Muscle of leg (tissue), 11 donors: ENCODE measurements around the gene CSGALNACT2. TPM values are rescaled to one million over a fixed set of nuclear protein-coding genes. Genes with fewer than 3 reads are reported as not detected.

Source experiments
- DNase-seq: peaks from one replicate; pipeline ENCODE4 v3.0.0; 2013
- H3K27ac ChIP-seq: one replicate; pipeline ENCODE4 v1.5.1; 2013; ENCODE audit warnings: mild to moderate bottlenecking, low read length, control low read depth
- H3K27me3 ChIP-seq: one replicate; pipeline ENCODE4 v1.6.1; 2013; ENCODE audit warnings: low read length; ENCODE audit not compliant: control insufficient read depth, insufficient read depth
- H3K36me3 ChIP-seq: one replicate; pipeline ENCODE4 v1.6.1; 2013; ENCODE audit warnings: low read length; ENCODE audit not compliant: control insufficient read depth, insufficient read depth
- H3K4me1 ChIP-seq: one replicate; pipeline ENCODE4 v1.6.1; 2013; ENCODE audit warnings: low read length; ENCODE audit not compliant: control insufficient read depth, insufficient read depth
- H3K4me3 ChIP-seq: one replicate; pipeline ENCODE4 v1.5.1; 2013; ENCODE audit warnings: low read length, control low read depth
- H3K9me3 ChIP-seq: replicated peaks from 2 replicates; pipeline ENCODE4 v1.6.1; 2013; ENCODE audit warnings: low read depth, low read length; ENCODE audit not compliant: control insufficient read depth
- WGBS: methylation state at CpG from one replicate; pipeline ENCODE4 v1.1.5; 2013; ENCODE audit warnings: missing lambda C conversion rate; ENCODE audit not compliant: insufficient coverage; 5-methylcytosine and 5-hydroxymethylcytosine counted together
- polyA plus RNA-seq, 8 donors: library from polyadenylated mRNA; unstranded; fragments of 120-200 nt; gene quantifications; one replicate each; pipeline versions ENCODE4 v1.2.1 to v1.2.3, GENCODE V29; 2013; ENCODE audit warnings: inconsistent platforms in 1 of 8, low replicate concordance in 1 of 8; ENCODE audit not compliant: insufficient read length in 8 of 8, insufficient read depth in 1 of 8
- total RNA-seq: library from RNA; stranded (reverse); fragments of 120-200 nt; gene quantifications from one replicate; pipeline ENCODE4 v1.2.4, GENCODE V29; 2013

Gene CSGALNACT2
- total and polyA plus RNA-seq, 9 donors: 16.2 to 30.8 (median 23.0) TPM

DNA sequence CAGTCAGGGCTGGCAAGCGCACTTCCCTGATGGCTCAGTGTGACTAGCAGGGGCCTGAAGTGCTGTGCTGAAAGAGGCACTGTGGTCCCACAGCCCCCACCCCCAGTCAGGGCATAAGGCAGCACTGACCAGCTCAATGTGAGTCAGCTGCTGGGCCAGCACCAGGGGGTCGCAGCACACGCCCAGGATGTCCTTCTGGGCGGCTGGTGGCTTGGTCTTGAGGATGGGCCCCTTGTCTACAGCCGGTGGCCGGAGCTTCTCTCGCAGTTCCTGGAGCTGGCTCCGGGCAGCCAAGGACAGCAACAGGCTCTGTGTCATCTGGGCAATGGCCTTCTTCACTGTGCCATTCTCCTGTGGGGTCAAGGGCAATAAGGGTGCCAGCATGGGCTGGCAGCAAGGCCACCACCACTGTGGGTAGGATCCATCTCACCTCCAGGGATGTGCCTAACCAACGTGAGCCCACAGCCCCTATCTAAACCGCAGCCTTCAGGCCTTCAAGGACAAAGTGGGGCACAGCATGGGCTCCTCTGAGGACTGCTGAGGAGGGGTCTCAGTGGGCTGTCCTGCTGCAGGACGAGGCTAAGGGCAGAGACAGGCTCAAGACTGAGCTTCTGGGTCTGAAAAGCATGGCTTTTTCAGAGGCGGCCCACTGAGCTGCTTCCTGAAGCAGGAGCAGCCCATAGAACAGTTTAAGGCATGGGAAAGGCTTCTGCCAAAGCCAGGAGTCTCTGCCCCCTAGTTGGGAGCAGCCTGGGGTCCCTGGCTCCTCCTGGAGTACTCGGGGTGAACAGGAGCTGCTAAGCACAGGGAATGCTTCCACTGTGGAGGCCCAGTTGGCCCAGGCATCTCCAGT is 62.5 kb downstream of the CSGALNACT2 start:
- peaks cover 7% of the 10 kb centered on the region for H3K4me1 ChIP-seq
- no peak overlapping the region for H3K4me3 ChIP-seq
- H3K9me3 ChIP-seq: no peaks in the 10 kb centered on the region
- whole genome bisulfite sequencing: 89% methylated on average over 12 of the region's 13 CpGs
- peaks cover 4% of the 10 kb centered on the region for H3K27me3 ChIP-seq
- H3K36me3 ChIP-seq: no peaks in the 10 kb centered on the region
- H3K27ac ChIP-seq: no peak overlapping the region
- no peak for DNase-seq

DNA sequence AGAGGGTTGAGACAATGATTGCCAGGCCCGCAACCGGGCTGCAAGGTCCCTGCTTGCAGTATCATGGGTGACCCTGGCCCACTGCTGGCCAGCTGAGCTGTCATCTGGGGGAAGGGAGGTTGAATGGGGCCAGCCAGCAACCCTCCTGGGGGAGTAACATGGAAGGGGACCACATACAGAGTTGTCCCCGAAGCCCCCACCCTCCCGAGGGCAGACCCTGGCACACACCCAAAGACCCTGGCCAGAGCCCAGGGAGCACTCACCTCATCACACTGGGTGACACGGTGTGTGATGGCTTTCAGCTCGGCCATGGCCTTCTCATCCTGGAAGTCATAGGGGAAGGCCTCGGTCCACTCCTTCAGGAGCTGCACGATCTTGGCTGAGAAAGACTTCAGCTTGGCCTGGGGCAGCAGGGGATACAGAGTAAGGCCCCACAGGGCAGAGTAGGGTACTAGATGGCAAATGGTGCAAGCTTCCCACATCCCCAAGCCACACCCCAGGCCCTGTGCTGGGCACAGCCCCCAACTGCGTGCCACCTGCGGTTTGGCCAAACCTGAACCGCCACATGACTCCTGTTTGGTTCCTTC is 63.4 kb downstream of the CSGALNACT2 start:
- no peak overlapping the region for H3K4me3 ChIP-seq
- WGBS: 89% methylated on average over 5 of the region's 11 CpGs
- H3K27me3 ChIP-seq: peaks cover 4% of the 10 kb centered on the region
- H3K27ac ChIP-seq: no peak overlapping the region
- no peaks in the 10 kb centered on the region for H3K9me3 ChIP-seq
- DNase-seq: no peak
- peaks cover 7% of the 10 kb centered on the region for H3K4me1 ChIP-seq
- no peaks in the 10 kb centered on the region for H3K36me3 ChIP-seq

DNA sequence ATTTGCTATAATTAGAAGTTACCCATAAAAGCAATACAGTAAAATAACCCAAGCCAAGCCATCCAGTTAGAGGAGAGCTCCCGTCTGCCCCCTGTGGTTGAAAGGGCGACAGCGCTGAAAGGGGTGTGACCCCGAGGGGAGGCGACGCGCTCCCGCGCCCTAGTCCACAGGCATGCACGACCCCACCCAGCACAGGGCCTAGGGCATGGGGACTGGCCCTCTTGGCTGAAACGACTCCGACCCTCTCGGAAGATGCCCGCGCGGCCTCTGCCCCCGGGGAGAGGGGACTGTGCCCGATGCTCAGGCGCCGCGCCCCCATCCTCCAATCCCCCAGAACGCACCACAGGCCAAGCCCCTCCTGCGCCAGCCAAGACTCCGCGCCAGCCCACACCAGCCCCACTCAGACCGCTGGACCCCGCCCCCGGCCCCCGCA is 64.0 kb downstream of the CSGALNACT2 start:
- DNase-seq: peak; percentile 23
- peak overlapping the region; percentile 38 for H3K4me3 ChIP-seq
- no peaks in the 10 kb centered on the region for H3K36me3 ChIP-seq
- no peaks in the 10 kb centered on the region for H3K9me3 ChIP-seq
- under 1% methylated on average over 26 of the region's 29 CpGs for WGBS
- H3K27me3 ChIP-seq: peaks cover 4% of the 10 kb centered on the region
- H3K4me1 ChIP-seq: peaks cover 7% of the 10 kb centered on the region
- H3K27ac ChIP-seq: no peak overlapping the region

DNA sequence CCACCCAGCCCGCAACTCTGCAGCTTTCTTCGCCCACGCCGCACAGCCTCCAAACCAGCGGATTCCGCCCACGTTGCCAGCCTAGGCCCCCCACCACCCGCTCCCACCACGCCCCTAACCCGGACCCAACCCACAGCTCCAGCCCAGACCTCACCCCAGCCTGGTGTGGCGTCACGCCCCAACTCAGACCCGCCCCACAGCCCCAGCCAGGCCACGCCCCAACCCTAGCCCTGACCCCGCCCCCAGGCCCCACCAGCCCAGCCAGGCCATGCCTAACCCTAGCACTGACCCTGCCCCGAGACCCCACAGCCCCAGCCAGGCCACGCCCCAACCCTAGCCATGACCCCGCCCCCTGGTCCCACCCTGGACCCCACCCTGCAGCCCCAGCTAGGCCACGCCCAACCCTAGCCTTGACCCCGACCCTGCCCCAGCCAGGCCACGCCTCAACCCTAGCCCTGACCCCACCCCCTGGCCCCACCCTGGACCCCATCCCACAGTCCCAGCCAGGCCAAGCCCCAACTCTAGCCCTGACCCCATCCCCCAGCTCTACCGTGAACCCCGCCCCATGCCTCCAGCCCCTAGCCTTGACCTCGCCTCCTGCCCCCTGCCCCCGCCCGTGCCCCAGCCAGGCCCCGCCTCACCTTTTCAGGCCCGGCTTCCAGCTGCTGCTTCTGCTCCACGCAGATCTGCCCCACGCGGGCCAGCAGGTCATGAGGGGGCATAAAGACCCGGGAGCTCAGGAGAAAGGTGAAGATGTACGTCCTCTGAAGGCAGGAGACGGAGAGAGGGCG is 64.6 kb downstream of the CSGALNACT2 start:
- Histone ChIP-seq H3K27me3 (peaks cover 4% of the 10 kb centered on the region), H3K4me1 (peaks cover 7% of the 10 kb centered on the region), H3K4me3 (peak overlapping the region; percentile 38), H3K27ac (no peak overlapping the region), H3K36me3 (no peaks in the 10 kb centered on the region), H3K9me3 (no peaks in the 10 kb centered on the region)
- WGBS: 4% methylated on average over 24 of the region's 35 CpGs
- DNase-seq: no peak

DNA sequence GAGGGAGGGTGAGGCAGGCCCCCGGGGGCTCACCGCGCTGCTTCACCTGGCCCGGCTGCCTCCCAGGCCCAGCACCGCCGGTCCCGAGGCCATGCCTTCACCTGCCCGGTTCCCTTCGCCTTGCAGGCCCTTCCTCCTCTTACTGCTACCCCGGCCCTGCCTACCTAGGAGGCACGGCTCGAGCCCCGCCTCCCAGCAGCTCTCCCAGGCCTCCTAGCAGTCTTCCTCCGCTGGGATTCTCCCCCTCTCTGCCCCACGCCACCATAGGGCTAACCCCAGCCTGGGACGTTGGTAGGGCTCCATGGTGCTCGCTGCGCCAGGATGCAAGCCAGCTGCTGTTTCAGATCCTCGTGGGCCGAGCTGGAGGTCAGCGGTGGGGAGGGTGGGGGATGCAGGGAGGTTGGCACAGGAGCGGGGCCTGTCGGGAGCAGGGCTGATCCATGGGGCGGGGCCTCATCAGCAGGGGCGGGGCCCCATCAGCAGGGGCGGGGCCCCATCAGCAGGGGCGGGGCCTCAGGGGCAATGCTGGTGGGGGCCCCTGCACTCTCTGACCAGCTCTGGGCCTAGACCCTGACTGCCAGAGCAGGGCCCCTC is 65.3 kb downstream of the CSGALNACT2 start:
- peaks cover 7% of the 10 kb centered on the region for H3K4me1 ChIP-seq
- H3K4me3 ChIP-seq: no peak overlapping the region
- H3K27me3 ChIP-seq: peaks cover 4% of the 10 kb centered on the region
- H3K36me3 ChIP-seq: no peaks in the 10 kb centered on the region
- no peak for DNase-seq
- H3K9me3 ChIP-seq: no peaks in the 10 kb centered on the region
- WGBS: 17% methylated on average over 19 of the region's 27 CpGs
- H3K27ac ChIP-seq: no peak overlapping the region

DNA sequence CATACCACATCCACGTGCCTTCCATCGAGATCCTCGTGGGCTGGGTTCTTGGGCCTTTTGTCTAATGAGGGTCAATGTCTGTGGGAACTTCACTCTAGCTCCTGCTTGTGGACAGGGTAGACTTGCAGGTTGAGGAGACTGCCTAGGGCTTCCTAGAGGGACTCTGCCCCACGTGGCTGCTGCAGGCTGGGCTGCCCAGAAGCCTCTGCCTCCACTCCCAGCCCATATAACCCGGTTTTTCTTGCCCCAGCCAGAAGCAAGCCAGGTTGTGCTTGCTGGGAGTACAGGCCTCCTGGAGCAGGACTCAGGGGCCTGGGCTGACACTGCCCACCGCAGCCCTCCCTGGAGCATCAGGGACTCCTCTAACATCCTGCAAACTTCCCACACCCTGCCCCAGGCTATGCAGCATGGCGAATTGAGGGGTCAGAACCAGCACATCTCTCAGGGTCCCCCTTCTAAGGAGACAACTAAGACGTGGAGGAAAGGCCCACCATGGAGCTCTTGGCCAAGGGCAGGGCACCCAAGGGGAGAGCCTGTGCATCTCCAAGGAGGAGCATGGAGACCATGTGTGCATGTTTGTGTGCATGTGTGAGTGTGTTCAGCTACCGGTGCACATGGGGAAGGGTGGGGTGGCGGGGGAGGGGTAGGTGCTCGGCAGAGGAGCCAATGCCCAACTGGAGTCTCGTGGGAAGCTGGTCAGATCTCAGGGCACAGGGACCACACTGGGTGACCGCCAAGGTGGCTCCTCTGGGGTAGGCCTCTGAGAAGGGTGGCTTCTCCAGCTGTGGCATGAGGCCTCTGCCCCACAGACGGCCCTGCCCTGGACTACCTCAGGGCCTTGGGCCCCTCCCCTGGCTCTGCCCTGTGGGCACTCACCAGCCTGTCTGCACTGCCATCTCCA is 66.0 kb downstream of the CSGALNACT2 start:
- no peak for DNase-seq
- 74% methylated on average over 11 of the region's 14 CpGs for WGBS
- Histone ChIP-seq H3K4me1 (peaks cover 7% of the 10 kb centered on the region), H3K9me3 (no peaks in the 10 kb centered on the region), H3K36me3 (no peaks in the 10 kb centered on the region), H3K27ac (no peak overlapping the region), H3K27me3 (peaks cover 4% of the 10 kb centered on the region), H3K4me3 (no peak overlapping the region)

DNA sequence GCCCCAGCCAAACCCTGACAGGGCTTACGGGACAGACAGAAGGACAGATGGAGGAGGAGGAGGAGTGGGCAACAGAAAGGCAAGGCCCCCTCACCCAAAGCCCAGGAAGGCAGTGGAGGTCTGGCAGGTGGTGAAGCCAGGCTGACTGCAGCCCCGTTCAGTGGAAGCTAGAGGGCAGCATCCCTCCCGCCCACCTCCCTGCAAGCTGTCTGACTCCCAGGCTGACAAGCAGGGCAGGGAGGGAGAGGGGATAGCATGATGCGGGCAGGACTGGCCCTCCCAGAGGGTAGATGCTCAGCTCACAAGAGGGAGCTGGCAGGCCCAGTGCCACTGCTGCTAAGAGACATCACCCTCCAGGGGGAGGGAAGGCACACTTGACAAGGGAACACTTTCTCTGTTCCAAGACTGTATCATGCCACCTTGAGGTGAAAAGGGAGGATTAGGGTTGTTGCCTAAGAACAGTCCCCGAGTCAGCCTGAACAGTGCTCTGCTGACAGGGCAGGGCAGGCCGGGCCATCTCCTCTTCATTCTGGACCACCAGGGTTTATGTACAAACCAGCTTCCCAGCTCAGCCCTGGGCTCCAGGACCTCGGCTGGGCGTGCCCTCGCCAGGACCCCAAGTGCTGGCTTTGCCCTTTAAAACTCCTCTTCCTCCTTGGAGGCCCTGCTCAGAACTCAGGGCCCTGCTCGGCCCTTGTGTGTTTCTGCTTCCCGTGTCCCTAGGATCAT is 66.9 kb downstream of the CSGALNACT2 start:
- no peaks in the 10 kb centered on the region for H3K36me3 ChIP-seq
- peaks cover 7% of the 10 kb centered on the region for H3K4me1 ChIP-seq
- no peaks in the 10 kb centered on the region for H3K9me3 ChIP-seq
- WGBS: 54% methylated on average over 8 of the region's 11 CpGs
- H3K27ac ChIP-seq: no peak overlapping the region
- H3K4me3 ChIP-seq: no peak overlapping the region
- peak; percentile 27 for DNase-seq
- peaks cover 4% of the 10 kb centered on the region for H3K27me3 ChIP-seq

DNA sequence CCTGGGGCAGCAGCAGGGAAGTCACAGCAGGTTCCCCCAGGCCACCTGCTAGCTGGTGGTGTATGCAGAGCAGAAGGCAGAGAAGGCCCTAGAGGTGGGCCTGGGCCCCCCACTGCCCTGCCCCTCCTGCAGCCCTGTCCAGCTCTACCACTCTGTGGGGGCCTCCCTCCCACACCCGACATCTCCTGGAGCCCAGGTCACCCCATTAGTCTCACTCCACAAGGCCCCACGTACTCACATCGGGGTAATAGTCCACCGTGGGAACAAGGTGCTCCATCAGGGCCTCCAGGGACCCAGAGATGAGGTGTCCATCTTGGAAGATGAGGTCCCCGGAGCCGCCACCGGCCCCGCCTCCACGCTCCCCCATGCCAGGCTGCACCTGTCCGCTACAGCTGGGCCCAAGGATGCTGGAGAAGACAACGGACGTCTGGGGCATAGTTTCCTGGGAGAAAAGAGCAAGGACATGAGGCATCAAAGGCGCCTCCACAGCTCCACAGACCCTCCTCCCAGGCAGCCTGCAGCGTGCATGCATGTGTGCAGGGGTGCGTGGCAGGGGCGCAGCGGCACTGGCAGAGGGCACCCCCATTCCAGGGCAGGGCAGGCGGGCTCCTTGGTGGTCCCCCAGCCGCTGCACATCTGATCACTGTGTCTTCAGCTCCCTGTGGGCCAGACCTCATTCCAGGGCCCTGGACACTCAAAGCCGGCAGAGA is 67.6 kb downstream of the CSGALNACT2 start:
- Histone ChIP-seq H3K36me3 (no peaks in the 10 kb centered on the region), H3K9me3 (no peaks in the 10 kb centered on the region), H3K4me1 (peaks cover 7% of the 10 kb centered on the region), H3K4me3 (no peak overlapping the region), H3K27me3 (peaks cover 4% of the 10 kb centered on the region), H3K27ac (no peak overlapping the region)
- WGBS: 85% methylated on average over 17 of the region's 20 CpGs
- DNase-seq: no peak
